T-helper 1 cell treated with Interleukin-12 subunit alpha and Interleukin-12 subunit beta and Interleukin-4 antibody, amounts not matched to agents 30 ng/mL and 1 ng/mL, for 36 hours (primary cell): Measurements from ENCODE around the gene BAHD1. TPM values are rescaled to one million over a fixed set of nuclear protein-coding genes. Genes with fewer than 3 reads are reported as not detected.

ENCODE experiments used
- total RNA-seq: library from RNA; stranded (reverse); gene quantifications from 2 replicates; pipeline ENCODE4 v1.2.3, GENCODE V29; 2022

The BAHD1 gene
- total RNA-seq, 1 donor from 2014 or later: 25.4 TPM

Other genes with a start within 250 kb of the BAHD1 start
- gene PAK6, start 201.9 kb upstream of the BAHD1 start, total RNA-seq: 0.22 and 0.37 TPM in 2 replicates
- not detected in 2 replicates for gene ANKRD63, start 157.9 kb upstream of the BAHD1 start, total RNA-seq
- gene PLCB2, start 133.0 kb upstream of the BAHD1 start, total RNA-seq: 178 TPM in 2 replicates
- 11.6 and 12.0 TPM in 2 replicates for gene INAFM2, start 117.3 kb upstream of the BAHD1 start, total RNA-seq
- gene CCDC9B, start 100.0 kb upstream of the BAHD1 start, total RNA-seq: 0.39 and 0.66 TPM in 2 replicates
- gene PHGR1, start 89.9 kb upstream of the BAHD1 start, total RNA-seq: not detected in 2 replicates
- 0.22 and 1.0 TPM in 2 replicates for gene DISP2, start 82.7 kb upstream of the BAHD1 start, total RNA-seq
- gene KNSTRN, start 58.2 kb upstream of the BAHD1 start, total RNA-seq: 38.0 and 42.7 TPM in 2 replicates
- gene IVD, start 35.2 kb upstream of the BAHD1 start, total RNA-seq: 39.0 and 41.4 TPM in 2 replicates
- 11.5 and 12.2 TPM in 2 replicates for gene CHST14, start 30.0 kb downstream of the BAHD1 start, total RNA-seq
- gene CCDC32, start 124.1 kb downstream of the BAHD1 start, total RNA-seq: 34.9 and 37.1 TPM in 2 replicates
- gene RPUSD2, start 128.3 kb downstream of the BAHD1 start, total RNA-seq: 11.8 and 13.0 TPM in 2 replicates
- gene KNL1, start 153.3 kb downstream of the BAHD1 start, total RNA-seq: 36.6 and 43.4 TPM in 2 replicates